Body of pancreas (tissue), 4 donors: ENCODE measurements around the gene TMEM263.

Source experiments
- CTCF ChIP-seq, 7 experiments: fragments of 450-650 bp in 4 of 7; fragments of 200-600 bp in 3 of 7; sonication (generic) in 3 of 7; IDR thresholded peaks; one replicate each; pipeline ENCODE4 v1.5.1; 2016 to 2019; ENCODE audit warnings: antibody characterized with exemption in 7 of 7
- POLR2A ChIP-seq, 3 donors: fragments of 450-650 bp; IDR thresholded peaks; one replicate each; pipeline ENCODE4 v1.6.1; 2016; ENCODE audit warnings: antibody characterized with exemption in 3 of 3, mild to moderate bottlenecking in 2 of 3

GRCh38 chr12:106994579-106995220, 39.0 kb downstream of the TMEM263 start:
- TF ChIP-seq CTCF (IDR thresholded peaks at IDR 0.05) = no peak
- TF ChIP-seq POLR2A (IDR thresholded peaks at IDR 0.05) = no peak
